ENCODE measurements around the gene MRFAP1L1.

The MRFAP1L1 gene

DNA sequence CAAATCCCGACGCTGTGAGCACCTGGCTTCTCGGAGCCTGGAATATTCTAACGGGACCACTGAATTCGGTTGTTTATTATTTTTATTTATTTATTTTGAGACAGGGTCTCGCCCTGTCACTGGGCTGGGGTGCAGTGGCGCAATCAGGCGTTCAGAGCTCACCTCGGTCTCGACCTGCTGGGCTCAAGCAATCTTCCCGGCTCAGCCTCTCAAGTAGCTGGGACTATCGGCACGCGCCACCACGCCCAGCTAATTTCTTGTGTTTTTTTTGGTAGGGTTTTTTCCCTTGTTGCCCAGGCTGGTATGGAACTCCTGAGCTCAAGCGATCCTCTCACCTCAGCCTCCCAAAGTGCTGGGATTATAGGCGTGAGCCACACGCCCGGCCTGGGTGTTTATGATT, 37.5 kb downstream of the MRFAP1L1 start:
- H3K4me3 ChIP-seq (ENCODE audit: low read depth, low read length), result no peak overlapping the region
- no peak overlapping the region for H3K27ac ChIP-seq (ENCODE audit: extremely low read depth, low read depth, low read length)
- TF ChIP-seq SP3 (tag by site-specific recombination; IDR thresholded peaks at IDR 0.05), result no peak
- no peak for TF ChIP-seq ZNF473 (tag by site-specific recombination; IDR thresholded peaks at IDR 0.05)
- TF ChIP-seq, protein P1, sequence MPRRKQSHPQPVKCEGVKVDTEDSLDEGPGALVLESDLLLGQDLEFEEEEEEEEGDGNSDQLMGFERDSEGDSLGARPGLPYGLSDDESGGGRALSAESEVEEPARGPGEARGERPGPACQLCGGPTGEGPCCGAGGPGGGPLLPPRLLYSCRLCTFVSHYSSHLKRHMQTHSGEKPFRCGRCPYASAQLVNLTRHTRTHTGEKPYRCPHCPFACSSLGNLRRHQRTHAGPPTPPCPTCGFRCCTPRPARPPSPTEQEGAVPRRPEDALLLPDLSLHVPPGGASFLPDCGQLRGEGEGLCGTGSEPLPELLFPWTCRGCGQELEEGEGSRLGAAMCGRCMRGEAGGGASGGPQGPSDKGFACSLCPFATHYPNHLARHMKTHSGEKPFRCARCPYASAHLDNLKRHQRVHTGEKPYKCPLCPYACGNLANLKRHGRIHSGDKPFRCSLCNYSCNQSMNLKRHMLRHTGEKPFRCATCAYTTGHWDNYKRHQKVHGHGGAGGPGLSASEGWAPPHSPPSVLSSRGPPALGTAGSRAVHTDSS (tag by site-specific recombination; IDR thresholded peaks at IDR 0.05), result no peak
- no peak for TF ChIP-seq ZNF174 (tag by site-specific recombination; IDR thresholded peaks at IDR 0.05)
- TF ChIP-seq ZNF394 (tag by site-specific recombination; IDR thresholded peaks at IDR 0.05; ENCODE audit: borderline replicate concordance), result no peak
- TF ChIP-seq, protein P2, sequence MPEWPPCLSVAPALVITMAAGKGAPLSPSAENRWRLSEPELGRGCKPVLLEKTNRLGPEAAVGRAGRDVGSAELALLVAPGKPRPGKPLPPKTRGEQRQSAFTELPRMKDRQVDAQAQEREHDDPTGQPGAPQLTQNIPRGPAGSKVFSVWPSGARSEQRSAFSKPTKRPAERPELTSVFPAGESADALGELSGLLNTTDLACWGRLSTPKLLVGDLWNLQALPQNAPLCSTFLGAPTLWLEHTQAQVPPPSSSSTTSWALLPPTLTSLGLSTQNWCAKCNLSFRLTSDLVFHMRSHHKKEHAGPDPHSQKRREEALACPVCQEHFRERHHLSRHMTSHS (tag by site-specific recombination; IDR thresholded peaks at IDR 0.05), result no peak
- no peak for TF ChIP-seq ZNF792 (tag by site-specific recombination; IDR thresholded peaks at IDR 0.05)
- TF ChIP-seq ZNF610 (tag by site-specific recombination; IDR thresholded peaks at IDR 0.05; ENCODE audit: borderline replicate concordance), result no peak
- TF ChIP-seq ZNF701 (tag by site-specific recombination; IDR thresholded peaks at IDR 0.05), result no peak
- no peak for TF ChIP-seq ZFP37 (tag by site-specific recombination; IDR thresholded peaks at IDR 0.05)
- no peak for TF ChIP-seq ZNF175 (tag by site-specific recombination; IDR thresholded peaks at IDR 0.05)
- no peak for TF ChIP-seq ZNF837 (tag by site-specific recombination; IDR thresholded peaks at IDR 0.05)
- CTCF ChIA-PET, result interaction anchor here (1.9 kb wide), 1 partner anchor 8 kb away, joined by 7 read pairs; no protein-coding TSS in a partner anchor
- peaks cover 0 to 22% of the 10 kb centered on the region in 2 experiments; a peak in 2 of 3 replicates for H3K36me3 ChIP-seq (ENCODE audit: control insufficient read depth in 2 of 2, insufficient read depth in 1 of 2, low read length in 2 of 2)
- H3K4me1 ChIP-seq (ENCODE audit: control insufficient read depth, insufficient read depth, low read length), result no peaks in the 10 kb centered on the region
- POLR2A ChIA-PET, result interaction anchor here (1.9 kb wide), 1 partner anchor 8 kb away, joined by 17 read pairs; no protein-coding TSS in a partner anchor
- H3K9me3 ChIP-seq (ENCODE audit: control insufficient read depth, insufficient read depth, low read depth, low read length), result no peaks in the 10 kb centered on the region

DNA sequence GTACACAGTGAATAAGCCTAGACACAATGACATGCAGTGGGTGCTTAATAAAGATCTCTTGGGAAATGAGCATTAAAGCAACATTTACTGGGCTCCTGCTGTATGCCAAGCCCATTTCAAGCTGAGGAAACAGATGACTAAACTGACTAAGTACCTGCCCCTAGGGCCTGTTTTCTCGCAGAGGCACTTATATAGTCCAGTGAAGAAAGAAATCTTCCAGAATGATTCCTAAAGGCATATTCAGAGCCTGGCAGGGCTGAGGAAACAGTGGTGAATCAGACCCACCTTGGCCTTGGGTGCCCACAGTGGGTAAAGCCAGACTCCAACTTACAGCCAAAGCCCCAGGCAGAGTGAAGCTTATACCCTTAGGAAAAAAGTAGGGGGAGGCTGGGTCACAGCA, 38.0 kb downstream of the MRFAP1L1 start:
- Histone ChIP-seq H3K4me3 (ENCODE audit: low read depth, low read length) (no peak overlapping the region), H3K9me3 (ENCODE audit: control insufficient read depth, insufficient read depth, low read depth, low read length) (no peaks in the 10 kb centered on the region), H3K4me1 (ENCODE audit: control insufficient read depth, insufficient read depth, low read length) (no peaks in the 10 kb centered on the region), H3K36me3 (ENCODE audit: control insufficient read depth in 2 of 2, insufficient read depth in 1 of 2, low read length in 2 of 2) (peaks cover 0 to 18% of the 10 kb centered on the region in 2 experiments; a peak in 2 of 3 replicates), H3K27ac (ENCODE audit: extremely low read depth, low read depth, low read length) (no peak overlapping the region)
- POLR2A ChIA-PET, result no interaction called here
- CTCF ChIA-PET, result no interaction called here
- no peak for TF ChIP-seq BCL11B (tag by site-specific recombination; IDR thresholded peaks at IDR 0.05; ENCODE audit: low read depth)

DNA sequence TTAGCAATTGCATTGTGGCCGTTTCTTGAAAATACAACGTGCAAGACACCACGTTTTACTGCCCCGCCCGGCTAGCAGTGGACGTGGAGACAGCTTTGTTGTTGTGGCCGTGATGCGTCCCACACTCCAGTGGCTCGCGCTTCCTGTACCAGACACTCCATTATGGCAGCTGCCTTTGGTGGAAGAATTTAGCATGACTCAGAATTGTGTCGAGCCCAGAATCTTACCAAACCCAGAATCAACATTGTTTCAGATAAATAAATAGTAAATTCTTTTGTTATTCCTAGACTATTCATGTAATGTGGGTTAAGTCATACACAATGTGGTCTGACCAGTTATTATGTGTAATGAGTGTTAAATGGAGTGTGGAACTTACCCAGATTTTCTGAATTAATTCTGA, 41.3 kb downstream of the MRFAP1L1 start:
- CTCF ChIA-PET, result no interaction called here

More for the DNA sequence above, 41.3 kb downstream of the MRFAP1L1 start:
- Histone ChIP-seq H3K4me3 (ENCODE audit: low read depth, low read length) (no peak overlapping the region), H3K27ac (ENCODE audit: extremely low read depth, low read depth, low read length) (no peak overlapping the region), H3K36me3 (ENCODE audit: control insufficient read depth in 2 of 2, insufficient read depth in 1 of 2, low read length in 2 of 2) (no peaks in the 10 kb centered on the region), H3K9me3 (ENCODE audit: control insufficient read depth, insufficient read depth, low read depth, low read length) (no peaks in the 10 kb centered on the region), H3K4me1 (ENCODE audit: control insufficient read depth, insufficient read depth, low read length) (no peaks in the 10 kb centered on the region)
- POLR2A ChIA-PET, result no interaction called here
- TF ChIP-seq ZNF423 (tag by site-specific recombination; IDR thresholded peaks at IDR 0.05), result no peak
- TF ChIP-seq TCF7L2 (IDR thresholded peaks at IDR 0.05; ENCODE audit: borderline replicate concordance, low read depth, low read length), result no peak
- TF ChIP-seq ZNF510 (tag by site-specific recombination; IDR thresholded peaks at IDR 0.05; ENCODE audit: insufficient replicate concordance), result no peak
- TF ChIP-seq, protein P3, sequence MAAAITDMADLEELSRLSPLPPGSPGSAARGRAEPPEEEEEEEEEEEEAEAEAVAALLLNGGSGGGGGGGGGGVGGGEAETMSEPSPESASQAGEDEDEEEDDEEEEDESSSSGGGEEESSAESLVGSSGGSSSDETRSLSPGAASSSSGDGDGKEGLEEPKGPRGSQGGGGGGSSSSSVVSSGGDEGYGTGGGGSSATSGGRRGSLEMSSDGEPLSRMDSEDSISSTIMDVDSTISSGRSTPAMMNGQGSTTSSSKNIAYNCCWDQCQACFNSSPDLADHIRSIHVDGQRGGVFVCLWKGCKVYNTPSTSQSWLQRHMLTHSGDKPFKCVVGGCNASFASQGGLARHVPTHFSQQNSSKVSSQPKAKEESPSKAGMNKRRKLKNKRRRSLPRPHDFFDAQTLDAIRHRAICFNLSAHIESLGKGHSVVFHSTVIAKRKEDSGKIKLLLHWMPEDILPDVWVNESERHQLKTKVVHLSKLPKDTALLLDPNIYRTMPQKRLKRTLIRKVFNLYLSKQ (tag by site-specific recombination; IDR thresholded peaks at IDR 0.05; ENCODE audit: borderline replicate concordance), result no peak
- TF ChIP-seq, protein P4, sequence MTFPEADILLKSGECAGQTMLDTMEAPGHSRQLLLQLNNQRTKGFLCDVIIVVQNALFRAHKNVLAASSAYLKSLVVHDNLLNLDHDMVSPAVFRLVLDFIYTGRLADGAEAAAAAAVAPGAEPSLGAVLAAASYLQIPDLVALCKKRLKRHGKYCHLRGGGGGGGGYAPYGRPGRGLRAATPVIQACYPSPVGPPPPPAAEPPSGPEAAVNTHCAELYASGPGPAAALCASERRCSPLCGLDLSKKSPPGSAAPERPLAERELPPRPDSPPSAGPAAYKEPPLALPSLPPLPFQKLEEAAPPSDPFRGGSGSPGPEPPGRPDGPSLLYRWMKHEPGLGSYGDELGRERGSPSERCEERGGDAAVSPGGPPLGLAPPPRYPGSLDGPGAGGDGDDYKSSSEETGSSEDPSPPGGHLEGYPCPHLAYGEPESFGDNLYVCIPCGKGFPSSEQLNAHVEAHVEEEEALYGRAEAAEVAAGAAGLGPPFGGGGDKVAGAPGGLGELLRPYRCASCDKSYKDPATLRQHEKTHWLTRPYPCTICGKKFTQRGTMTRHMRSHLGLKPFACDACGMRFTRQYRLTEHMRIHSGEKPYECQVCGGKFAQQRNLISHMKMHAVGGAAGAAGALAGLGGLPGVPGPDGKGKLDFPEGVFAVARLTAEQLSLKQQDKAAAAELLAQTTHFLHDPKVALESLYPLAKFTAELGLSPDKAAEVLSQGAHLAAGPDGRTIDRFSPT (tag by site-specific recombination; IDR thresholded peaks at IDR 0.05), result no peak

All from HEK293 (cell line).